ENCODE data around the gene STEAP4.

Gene STEAP4

DNA sequence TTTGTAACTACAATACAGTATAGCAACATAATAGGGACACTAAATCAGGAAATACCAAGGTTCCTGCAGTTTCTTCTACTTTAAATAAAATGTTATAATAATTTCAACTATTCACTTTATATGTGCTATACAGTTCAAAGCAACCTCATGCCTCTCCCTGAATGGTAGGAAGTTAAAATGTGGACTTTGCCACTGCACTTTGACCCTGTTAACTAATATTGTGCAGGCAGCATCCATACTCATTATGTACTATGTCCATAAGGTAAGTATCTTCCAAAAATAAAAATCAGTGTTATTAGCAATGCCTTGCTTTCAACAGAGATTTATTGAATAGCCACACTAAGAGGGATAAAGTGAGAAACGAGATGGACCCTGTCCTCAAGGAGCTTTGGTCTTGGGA, 4.8 kb downstream of the STEAP4 start:
- no peak overlapping the region for H3K9ac ChIP-seq
- no peaks in the 10 kb centered on the region for H3K27me3 ChIP-seq
- no peaks in the 10 kb centered on the region for H3K36me3 ChIP-seq
- H3K4me2 ChIP-seq: no peak overlapping the region
- no peak overlapping the region for H3K4me3 ChIP-seq
- no peak overlapping the region for H3K27ac ChIP-seq
- no peaks in the 10 kb centered on the region for H3K9me3 ChIP-seq
- no peaks in the 10 kb centered on the region for H3K4me1 ChIP-seq
- no peak for TF ChIP-seq Cebpa-rat (IDR thresholded peaks at IDR 0.05)
- no peaks in the 10 kb centered on the region for H4K20me1 ChIP-seq

DNA sequence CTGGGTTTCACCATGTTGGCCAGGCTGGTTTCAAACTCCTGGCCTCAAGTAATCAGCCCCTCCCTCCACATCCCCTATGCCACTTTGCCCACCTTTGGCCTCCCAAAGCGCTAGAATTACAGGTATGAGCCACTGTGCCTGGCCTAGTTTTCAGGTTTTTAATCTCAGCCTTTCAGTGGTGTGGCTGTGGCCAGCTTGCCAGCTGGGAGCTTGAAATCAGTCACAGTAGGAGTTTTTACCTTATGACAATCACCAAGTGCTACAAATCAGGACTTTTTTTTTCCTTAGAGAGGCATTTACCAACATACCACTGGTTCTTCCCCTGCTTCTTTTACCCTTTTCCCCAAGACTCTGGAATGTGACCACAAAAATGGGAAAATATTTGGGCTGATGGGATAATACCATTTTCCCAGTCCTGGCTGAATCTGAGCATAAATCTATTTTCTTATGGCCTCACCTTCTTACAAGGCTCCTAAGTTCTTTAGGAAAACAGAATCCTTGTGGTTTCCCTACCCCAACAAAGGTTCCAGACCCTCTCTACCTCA, 6.2 kb downstream of the STEAP4 start:
- H4K20me1 ChIP-seq: no peaks in the 10 kb centered on the region
- TF ChIP-seq Cebpa-rat (IDR thresholded peaks at IDR 0.05): no peak
- H3K4me3 ChIP-seq: no peak overlapping the region
- no peak overlapping the region for H3K27ac ChIP-seq
- H3K9me3 ChIP-seq: no peaks in the 10 kb centered on the region
- no peaks in the 10 kb centered on the region for H3K4me1 ChIP-seq
- no peak overlapping the region for H3K9ac ChIP-seq
- H3K27me3 ChIP-seq: no peaks in the 10 kb centered on the region
- no peak overlapping the region for H3K4me2 ChIP-seq
- no peaks in the 10 kb centered on the region for H3K36me3 ChIP-seq

DNA sequence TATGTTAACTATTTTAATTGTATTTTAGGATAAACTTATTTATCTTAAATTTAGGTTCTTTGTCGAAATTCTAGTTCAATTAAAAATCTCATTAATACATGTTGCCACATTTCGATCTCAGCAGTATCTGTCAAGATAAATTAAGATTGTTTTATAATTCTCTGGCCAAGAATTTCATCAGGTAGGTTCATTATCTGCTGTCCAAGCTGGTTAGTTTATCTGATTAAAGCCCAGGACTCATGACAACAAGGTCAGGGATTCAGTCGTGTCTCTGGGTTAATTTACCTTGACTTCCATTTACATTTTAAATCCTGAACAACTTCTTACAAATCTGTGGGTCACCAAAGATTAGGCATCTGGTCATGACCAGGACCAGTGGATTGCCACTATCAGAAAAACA, 7.6 kb downstream of the STEAP4 start:
- H3K9ac ChIP-seq: no peak overlapping the region
- H3K4me3 ChIP-seq: no peak overlapping the region
- no peaks in the 10 kb centered on the region for H3K36me3 ChIP-seq
- H4K20me1 ChIP-seq: no peaks in the 10 kb centered on the region
- TF ChIP-seq Cebpa-rat (IDR thresholded peaks at IDR 0.05): no peak
- no peaks in the 10 kb centered on the region for H3K4me1 ChIP-seq
- no peaks in the 10 kb centered on the region for H3K9me3 ChIP-seq
- H3K27ac ChIP-seq: no peak overlapping the region
- H3K27me3 ChIP-seq: no peaks in the 10 kb centered on the region
- no peak overlapping the region for H3K4me2 ChIP-seq

DNA sequence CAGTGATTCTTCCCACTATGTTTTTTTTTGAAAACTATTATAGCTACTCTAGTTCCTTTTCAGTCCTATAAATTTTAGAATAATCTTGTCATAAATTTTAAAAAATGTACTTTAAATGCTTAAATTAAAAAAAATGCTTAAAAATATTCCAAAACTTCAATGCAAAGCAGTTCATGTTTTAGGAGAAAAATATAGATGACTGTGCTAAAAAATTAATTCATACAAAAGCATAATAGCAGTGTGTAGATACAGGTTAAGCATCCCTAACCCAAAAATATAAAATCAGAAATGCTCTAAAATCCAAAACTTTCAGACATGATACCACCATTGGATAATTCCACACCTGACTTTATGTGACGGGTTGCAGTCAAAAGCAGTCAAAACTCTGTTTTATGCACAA, 12.8 kb downstream of the STEAP4 start:
- Histone ChIP-seq H3K9me3 (no peaks in the 10 kb centered on the region), H3K4me3 (no peak overlapping the region), H4K20me1 (no peaks in the 10 kb centered on the region), H3K4me2 (no peak overlapping the region), H3K36me3 (no peaks in the 10 kb centered on the region), H3K9ac (no peak overlapping the region), H3K27ac (no peak overlapping the region), H3K4me1 (peaks cover 7% of the 10 kb centered on the region; the same call in 1 of the 2 replicates), H3K27me3 (no peaks in the 10 kb centered on the region)
- no peak for TF ChIP-seq Cebpa-rat (IDR thresholded peaks at IDR 0.05)

DNA sequence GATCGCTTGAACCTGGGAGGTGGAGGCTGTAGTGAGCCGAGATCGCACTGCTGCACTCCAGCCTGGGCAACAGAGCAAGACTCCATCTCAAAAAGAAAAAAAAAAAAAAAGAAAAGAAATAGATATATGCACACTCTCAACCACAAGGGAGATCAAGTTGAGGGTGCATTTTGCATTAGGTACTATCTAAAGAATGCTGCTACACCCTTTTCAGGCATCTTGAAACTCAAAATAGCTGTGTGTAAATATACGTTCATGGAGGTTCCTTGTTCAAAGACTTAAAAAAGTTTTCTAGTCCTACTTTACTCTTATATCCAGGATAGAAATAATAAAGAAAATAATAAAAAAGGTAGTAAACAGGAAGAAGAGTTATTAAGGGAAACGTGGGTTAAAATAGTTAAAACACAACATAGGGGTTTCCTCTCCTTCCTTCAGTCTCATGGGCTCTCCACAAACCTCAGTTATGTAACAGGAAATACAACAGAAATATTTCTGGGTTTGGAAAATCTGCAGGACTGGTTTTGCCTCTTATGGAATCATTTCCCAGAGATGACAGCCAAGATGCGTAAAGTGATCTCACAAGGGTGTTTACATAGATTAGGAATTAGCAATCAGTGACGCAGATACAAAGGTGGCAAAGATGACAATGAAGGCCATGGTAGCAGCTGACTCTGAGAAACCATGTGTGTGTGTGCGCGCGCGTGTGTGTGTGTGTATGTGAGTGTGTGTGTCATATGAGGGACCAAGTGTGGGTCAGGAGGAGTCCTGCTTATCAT, 15.1 kb downstream of the STEAP4 start:
- Histone ChIP-seq H3K4me2 (0 out of 2 replicates have a peak overlapping the region, but pooled peaks have one; percentile 3), H4K20me1 (no peaks in the 10 kb centered on the region), H3K9me3 (peaks cover 4% of the 10 kb centered on the region; the same call in 1 of the 2 replicates), H3K4me1 (peaks cover 7% of the 10 kb centered on the region; the same call in 1 of the 2 replicates), H3K9ac (no peak overlapping the region), H3K4me3 (no peak overlapping the region), H3K27ac (no peak overlapping the region), H3K36me3 (no peaks in the 10 kb centered on the region), H3K27me3 (no peaks in the 10 kb centered on the region)
- TF ChIP-seq Cebpa-rat (IDR thresholded peaks at IDR 0.05): no peak

DNA sequence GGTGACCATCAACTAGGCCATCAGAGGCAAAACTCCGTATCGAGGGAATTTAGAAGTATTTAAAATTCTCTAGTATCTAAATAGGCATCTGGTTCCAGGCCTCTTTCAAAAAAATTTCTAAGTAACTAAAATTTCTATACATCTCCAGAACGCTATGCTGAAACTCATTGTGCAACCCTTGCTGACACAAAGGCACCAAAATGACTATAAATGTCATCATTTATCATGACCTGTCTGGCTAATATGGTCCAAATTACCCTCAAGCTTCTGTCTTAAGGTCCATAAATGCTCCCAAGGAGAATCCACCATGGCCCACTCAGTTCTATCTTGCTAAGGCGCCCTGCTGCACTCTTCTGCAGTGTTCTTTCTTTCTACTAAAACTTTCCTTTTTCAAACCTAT, 16.2 kb downstream of the STEAP4 start:
- Histone ChIP-seq H3K9me3 (peaks cover 4% of the 10 kb centered on the region; the same call in 1 of the 2 replicates), H3K4me2 (no peak overlapping the region), H3K9ac (no peak overlapping the region), H3K27me3 (no peaks in the 10 kb centered on the region), H3K4me1 (peaks cover 7% of the 10 kb centered on the region; the same call in 1 of the 2 replicates), H3K27ac (no peak overlapping the region), H3K4me3 (no peak overlapping the region), H4K20me1 (no peaks in the 10 kb centered on the region), H3K36me3 (no peaks in the 10 kb centered on the region)
- no peak for TF ChIP-seq Cebpa-rat (IDR thresholded peaks at IDR 0.05)

DNA sequence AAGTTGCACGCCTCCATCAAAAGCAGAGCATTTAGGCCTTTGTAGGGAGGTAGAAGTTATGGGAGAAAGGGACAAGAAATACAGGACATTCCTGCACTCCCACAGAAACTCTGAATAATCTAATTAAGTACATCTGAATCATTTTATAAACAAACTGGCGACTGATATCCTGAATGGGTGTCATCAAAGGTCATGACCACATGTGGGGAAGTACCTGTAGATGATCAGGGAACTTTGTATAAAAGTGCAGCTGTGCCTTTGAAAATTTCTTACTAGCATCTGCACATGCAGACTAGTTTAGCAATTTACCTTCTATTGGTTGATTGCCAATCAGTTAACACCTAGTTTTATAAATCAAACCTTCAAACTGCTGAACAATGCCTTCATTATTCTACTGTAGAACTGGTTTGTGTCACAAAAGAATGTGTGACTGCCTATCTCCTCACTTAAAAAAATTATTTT, 17.1 kb downstream of the STEAP4 start:
- H3K27me3 ChIP-seq: no peaks in the 10 kb centered on the region
- H4K20me1 ChIP-seq: no peaks in the 10 kb centered on the region
- H3K4me2 ChIP-seq: no peak overlapping the region
- H3K27ac ChIP-seq: no peak overlapping the region
- H3K9me3 ChIP-seq: peaks cover 4% of the 10 kb centered on the region; the same call in 1 of the 2 replicates
- H3K4me3 ChIP-seq: no peak overlapping the region
- no peaks in the 10 kb centered on the region for H3K36me3 ChIP-seq
- TF ChIP-seq Cebpa-rat (IDR thresholded peaks at IDR 0.05): no peak
- no peak overlapping the region for H3K9ac ChIP-seq
- H3K4me1 ChIP-seq: peaks cover 7% of the 10 kb centered on the region; the same call in 1 of the 2 replicates

DNA sequence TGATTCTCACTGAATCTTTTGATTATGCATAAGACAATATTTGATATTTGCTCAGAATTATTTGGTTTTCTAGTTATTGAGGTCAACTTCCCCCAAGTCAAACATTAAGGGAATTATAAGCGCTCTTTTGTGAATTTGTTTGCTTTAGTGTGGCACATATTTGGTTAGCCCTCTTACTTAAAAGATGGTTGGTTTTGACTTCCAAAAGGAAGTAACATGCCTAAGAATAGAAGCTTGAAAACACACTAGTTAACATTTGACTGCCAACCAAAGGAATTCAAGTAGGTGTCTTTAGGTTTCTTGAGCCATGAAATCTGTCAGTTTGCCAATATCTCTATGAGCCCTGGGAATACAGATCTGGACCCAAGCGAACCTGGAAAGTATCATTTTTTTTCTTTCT, 24.9 kb downstream of the STEAP4 start:
- Histone ChIP-seq H3K4me2 (no peak overlapping the region), H3K9ac (no peak overlapping the region)

DNA sequence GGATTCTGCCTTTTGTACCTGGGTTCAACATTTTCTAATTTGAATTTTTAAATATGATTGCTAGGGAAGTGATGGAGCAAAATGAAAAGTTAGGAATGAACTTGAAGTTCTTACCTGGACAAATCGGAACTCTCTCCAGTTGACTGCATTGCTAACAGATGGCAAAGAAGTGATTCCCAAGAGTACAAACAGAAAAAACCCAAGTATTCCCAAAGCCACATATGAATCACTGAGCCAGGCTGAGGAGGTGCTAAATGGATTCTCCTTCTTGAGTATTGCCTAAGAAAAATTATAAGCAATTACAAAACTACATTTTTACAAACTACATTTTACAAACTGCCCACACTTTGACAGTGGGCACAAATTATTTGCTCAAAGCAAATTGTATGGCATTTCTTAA, 25.9 kb downstream of the STEAP4 start:
- no peaks in the 10 kb centered on the region for H3K9me3 ChIP-seq
- no peaks in the 10 kb centered on the region for H3K4me1 ChIP-seq
- no peak overlapping the region for H3K27ac ChIP-seq
- no peak overlapping the region for H3K9ac ChIP-seq
- H3K36me3 ChIP-seq: no peaks in the 10 kb centered on the region
- H3K27me3 ChIP-seq: no peaks in the 10 kb centered on the region
- no peak overlapping the region for H3K4me2 ChIP-seq
- no peaks in the 10 kb centered on the region for H4K20me1 ChIP-seq
- no peak for TF ChIP-seq Cebpa-rat (IDR thresholded peaks at IDR 0.05)
- no peak overlapping the region for H3K4me3 ChIP-seq

More for the DNA sequence above, 24.9 kb downstream of the STEAP4 start:
- H3K4me3 ChIP-seq: no peak overlapping the region
- no peaks in the 10 kb centered on the region for H3K36me3 ChIP-seq
- no peaks in the 10 kb centered on the region for H3K4me1 ChIP-seq
- H4K20me1 ChIP-seq: no peaks in the 10 kb centered on the region
- no peaks in the 10 kb centered on the region for H3K9me3 ChIP-seq
- H3K27me3 ChIP-seq: no peaks in the 10 kb centered on the region
- no peak overlapping the region for H3K27ac ChIP-seq
- no peak for TF ChIP-seq Cebpa-rat (IDR thresholded peaks at IDR 0.05)

DNA sequence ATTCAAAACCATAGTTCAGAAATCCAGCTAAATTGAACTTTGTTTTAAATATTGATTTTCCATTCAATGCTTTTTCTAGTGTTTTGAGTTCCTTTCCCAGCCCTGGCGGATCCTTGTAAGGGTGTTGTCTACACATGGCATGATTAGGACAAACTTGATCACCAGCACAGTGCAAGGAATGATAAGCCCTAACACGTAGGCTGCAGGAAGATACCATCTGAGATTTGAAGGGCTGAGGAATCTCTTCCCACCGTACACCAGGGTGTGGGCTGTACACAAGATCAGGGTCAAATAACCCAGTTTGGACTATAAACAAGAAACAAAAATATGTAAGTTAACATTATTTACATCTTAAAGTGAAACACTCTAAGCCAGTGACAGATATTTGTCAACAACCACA, 27.4 kb downstream of the STEAP4 start:
- no peak overlapping the region for H3K27ac ChIP-seq
- no peaks in the 10 kb centered on the region for H3K36me3 ChIP-seq
- no peaks in the 10 kb centered on the region for H4K20me1 ChIP-seq
- no peaks in the 10 kb centered on the region for H3K9me3 ChIP-seq
- no peak for TF ChIP-seq Cebpa-rat (IDR thresholded peaks at IDR 0.05)
- H3K27me3 ChIP-seq: no peaks in the 10 kb centered on the region
- no peaks in the 10 kb centered on the region for H3K4me1 ChIP-seq
- H3K4me3 ChIP-seq: no peak overlapping the region
- H3K4me2 ChIP-seq: no peak overlapping the region
- no peak overlapping the region for H3K9ac ChIP-seq
